A549 (cell line): ENCODE data around the gene DOCK11. TPM values are rescaled to one million over a fixed set of nuclear protein-coding genes. Genes with fewer than 3 reads are reported as not detected.
"Not testable (repeated sequence)": the region's sequence is repeated elsewhere in the genome, so short reads cannot be mapped to it uniquely, and the experiment has no call there.

Experiments used
- ATAC-seq, 2 experiments: fragments of 200-7000 bp in 1 of 2; fragments of >200 bp in 1 of 2; cut with Nextera tagmentation in 1 of 2; cut with Tn5 transposase in 1 of 2; 3 replicates each; pipeline versions ENCODE4 v1.8.0 to v1.9.1; 2018 to 2020; ENCODE audit warnings: mild to moderate bottlenecking in 1 of 2, moderate library complexity in 1 of 2
- CTCF ChIA-PET: fragments of 300-600 bp; sonication (Branson Sonifier 250); formaldehyde crosslinking; extraction: SDS; loops from one replicate; lab custom pipeline; 2021; ENCODE audit warnings: antibody characterized with exemption, inconsistent platforms; lab: Yijun Ruan, JAX
- POLR2A ChIA-PET: fragments of 350-600 bp; formaldehyde crosslinking; extraction: SDS; loops from one replicate; lab custom pipeline; 2021; ENCODE audit warnings: antibody characterized with exemption, inconsistent platforms; lab: Yijun Ruan, JAX
- DNase-seq, 2 experiments: peaks; one replicate each; pipeline versions ENCODE4 v3.0.0 to v3.0.0-alpha.2; 2011 to 2016; ENCODE audit warnings: low read depth in 1 of 2, low spot score in 1 of 2
- FAIRE-seq: peaks from 2 replicates; lab custom pipeline; 2011; peaks lifted over from hg19 to GRCh38; lab: Jason Lieb, UNC
- H3K27ac ChIP-seq, 2 experiments: fragments of >200 bp; sonication (Bioruptor Twin); formaldehyde crosslinking; 3 replicates each; pipeline ENCODE4 v1.5.1; 2016 to 2017
- H3K4me1 ChIP-seq: fragments of >200 bp; sonication (Bioruptor Twin); formaldehyde crosslinking; 3 replicates; pipeline ENCODE4 v1.6.1; 2016
- H3K4me2 ChIP-seq: fragments of >200 bp; sonication (Bioruptor Twin); formaldehyde crosslinking; 3 replicates; pipeline ENCODE4 v1.6.1; 2016
- H3K4me3 ChIP-seq: fragments of >200 bp; sonication (Bioruptor Twin); formaldehyde crosslinking; 3 replicates; pipeline ENCODE4 v1.5.1; 2016
- H3K9me3 ChIP-seq: fragments of >200 bp; sonication (Bioruptor Twin); formaldehyde crosslinking; 3 replicates; pipeline ENCODE4 v1.6.1; 2016
- CTCF ChIP-seq: fragments of >200 bp; sonication (Bioruptor Twin); formaldehyde crosslinking; IDR thresholded peaks from 3 replicates; pipeline ENCODE4 v1.5.1; 2016
- EP300 ChIP-seq, 2 experiments: fragments of >200 bp; sonication (Bioruptor Twin); formaldehyde crosslinking; IDR thresholded peaks; 2 replicates in 1 of 2; 3 replicates in 1 of 2; pipeline ENCODE4 v1.6.1; 2016 to 2017
- FOSB ChIP-seq: fragments of 250-450 bp; sonication (Bioruptor Pico); IDR thresholded peaks from 2 replicates; pipeline ENCODE4 v1.5.0; 2020; ENCODE audit warnings: mild to moderate bottlenecking, moderate library complexity
- FOSL2 ChIP-seq, 2 experiments: fragments of 450-650 bp in 1 of 2; fragments of >200 bp in 1 of 2; sonication (Bioruptor Twin) in 1 of 2; formaldehyde crosslinking; IDR thresholded peaks; 2 replicates each; pipeline versions ENCODE4 v1.5.0 to v1.6.1; 2016 to 2020; ENCODE audit warnings: mild to moderate bottlenecking in 1 of 2, moderate library complexity in 1 of 2
- HEYL ChIP-seq: fragments of 250-450 bp; sonication (Bioruptor Pico); IDR thresholded peaks from 2 replicates; pipeline ENCODE4 v1.8.0; 2021; ENCODE audit warnings: mild to moderate bottlenecking, moderate library complexity
- HOXA7 ChIP-seq: fragments of 250-450 bp; sonication (Bioruptor Pico); IDR thresholded peaks from 2 replicates; pipeline ENCODE4 v1.5.0; 2020; ENCODE audit warnings: mild to moderate bottlenecking, moderate library complexity
- JUNB ChIP-seq: fragments of >200 bp; sonication (Bioruptor Twin); formaldehyde crosslinking; IDR thresholded peaks from 2 replicates; pipeline ENCODE4 v1.6.1; 2016
- MAFK ChIP-seq: fragments of 450-650 bp; IDR thresholded peaks from 2 replicates; pipeline ENCODE4 v1.6.1; 2014; ENCODE audit not compliant: partially characterized antibody
- NR3C1 ChIP-seq: fragments of >200 bp; sonication (Bioruptor Twin); formaldehyde crosslinking; IDR thresholded peaks from 3 replicates; pipeline ENCODE4 v1.6.1; 2017
- PBX3 ChIP-seq: IDR thresholded peaks from 2 replicates; pipeline ENCODE4 v1.6.1; 2012
- PHF8 ChIP-seq: fragments of 200-600 bp; sonication (generic); IDR thresholded peaks from 2 replicates; pipeline ENCODE4 v1.6.1; 2016; ENCODE audit warnings: low read depth, mild to moderate bottlenecking, antibody characterized with exemption, moderate library complexity, borderline replicate concordance
- RARB ChIP-seq: fragments of 250-450 bp; sonication (Bioruptor Pico); IDR thresholded peaks from 2 replicates; pipeline ENCODE4 v1.8.0; 2021; ENCODE audit warnings: mild to moderate bottlenecking, moderate library complexity
- RCOR1 ChIP-seq: fragments of 150-350 bp; IDR thresholded peaks from 2 replicates; pipeline ENCODE4 v1.6.1; 2014; ENCODE audit warnings: antibody characterized with exemption, low read length, low read depth
- RNF2 ChIP-seq: fragments of 200-600 bp; sonication (generic); IDR thresholded peaks from 2 replicates; pipeline ENCODE4 v1.6.1; 2016; ENCODE audit warnings: low read depth, mild to moderate bottlenecking, antibody characterized with exemption, moderate library complexity, borderline replicate concordance
- ZC3H11A ChIP-seq: fragments of 450-650 bp; IDR thresholded peaks from 2 replicates; pipeline ENCODE4 v1.6.1; 2014; ENCODE audit warnings: antibody characterized with exemption, mild to moderate bottlenecking
- ZFP36 ChIP-seq: fragments of 450-650 bp; IDR thresholded peaks from 2 replicates; pipeline ENCODE4 v1.6.1; 2014; ENCODE audit warnings: borderline replicate concordance; ENCODE audit not compliant: partially characterized antibody
- WGBS: methylation state at CpG from one replicate; pipeline ENCODE4 v1.1.6; 2017; ENCODE audit errors: missing lambda C conversion rate; 5-methylcytosine and 5-hydroxymethylcytosine counted together
- polyA plus RNA-seq, 4 experiments: library from polyadenylated mRNA; depleted of rRNA in 3 of 4; stranded (reverse); fragments of >200 nt; fragmentation: RNase III in 1 of 4; extraction: RNeasy Plus Mini Kit Qiagen cat#74134 plus additional on column Dnase treatment in 1 of 4; gene quantifications; 2 replicates in 3 of 4; 3 replicates in 1 of 4; pipeline ENCODE4 v1.2.3, GENCODE V29; 2011 to 2017

The DOCK11 gene
- polyA plus RNA-seq, 2 of the 4 experiments (the other 2 are of a cell fraction), result 5.8 to 9.5 TPM

- WGBS, result 46% methylated on average over 6 of the region's 9 CpGs
- Histone ChIP-seq H3K9me3 (no peaks in the 10 kb centered on the region), H3K27ac (peak overlapping the region; percentile 27 to 51; a peak in 2 of 6 replicates), H3K4me1 (peaks cover 5% of the 10 kb centered on the region), H3K4me3 (no peak overlapping the region), H3K4me2 (peak overlapping the region; percentile 53)
- CTCF ChIA-PET, result interaction anchor here (0.9 to 1.4 kb wide), 2 partner anchors 25 to 117 kb away, joined by 3 to 5 read pairs; no protein-coding TSS in a partner anchor
- ATAC-seq (peak in 1 of 2 experiments; percentile 75; a peak in 3 of 6 replicates), FAIRE-seq (no peak), DNase-seq (peak in 1 of 2 experiments; percentile 10)
- TF ChIP-seq ZFP36 (no peak), MAFK (no peak), FOSB (no peak), PBX3 (no peak), ZC3H11A (no peak), CTCF (no peak), NR3C1 (no peak), RCOR1 (no peak), RARB (CRISPR knock-in tag) (no peak), JUNB (no peak), PHF8 (no peak), HOXA7 (no peak), RNF2 (no peak)
- POLR2A ChIA-PET, result no interaction called here
These were observed 11.3 kb upstream of the DOCK11 start for GRCh38 chrX:118484216-118484903.

GRCh38 chrX:118486693-118487092 lies 8.9 kb upstream of the DOCK11 start:
- WGBS, result 82% methylated on average over 1 of the region's 1 CpG
- FAIRE-seq, H3K9me3 ChIP-seq, H3K27ac ChIP-seq, H3K4me3 ChIP-seq, ATAC-seq, CTCF ChIA-PET, H3K4me1 ChIP-seq, H3K4me2 ChIP-seq, DNase-seq, POLR2A ChIA-PET: not testable (repeated sequence)

- H3K4me3 ChIP-seq, result no peak overlapping the region
- no peak overlapping the region for H3K27ac ChIP-seq
- TF ChIP-seq CTCF, result no peak
- TF ChIP-seq FOSL2 (IDR thresholded peaks at IDR 0.05), result no peak
- TF ChIP-seq FOSL2 (CRISPR knock-in tag; IDR thresholded peaks at IDR 0.05), result no peak
- TF ChIP-seq HEYL, result no peak
- no peak for TF ChIP-seq PHF8
- TF ChIP-seq EP300 (IDR thresholded peaks at IDR 0.05), result no peak
- TF ChIP-seq, all 56 proteins: peak for 0
- Histone ChIP-seq H3K9me3 (no peaks in the 10 kb centered on the region), H3K4me2 (no peak overlapping the region), H3K4me1 (peaks cover 10% of the 10 kb centered on the region; the same call in 2 of the 3 replicates)
- WGBS, result 90% methylated on average over 3 of the region's 3 CpGs
- no peak for ATAC-seq
- ChIA-PET CTCF (no interaction called here), POLR2A (no interaction called here)
- no peak for DNase-seq
- no peak for FAIRE-seq
These were observed 2.6 kb upstream of the DOCK11 start for GRCh38 chrX:118493016-118493415.
